Measurements from ENCODE around the gene ARMC8.

The ARMC8 gene

GRCh38 chr3:138263104-138263503, 76.0 kb downstream of the ARMC8 start:
- Histone ChIP-seq H3K9me3 (ENCODE audit: low read length) (no peaks in the 10 kb centered on the region), H3K9me2 (ENCODE audit: low read depth, low read length) (no peaks in the 10 kb centered on the region), H3K4me3 (ENCODE audit: low read depth, low read length, poor library complexity, severe bottlenecking) (no peak overlapping the region), H3K4me2 (ENCODE audit: low read length) (no peak overlapping the region), H2AFZ (ENCODE audit: low read length) (no peak overlapping the region), H3K36me3 (ENCODE audit: insufficient read depth, low read length) (peaks cover 20% of the 10 kb centered on the region; the same call in 1 of the 2 replicates), H3K27ac (ENCODE audit: low read depth, low read length, poor library complexity, severe bottlenecking) (no peak overlapping the region), H3K4me1 (ENCODE audit: insufficient read depth, low read length, severe bottlenecking) (no peaks in the 10 kb centered on the region), H3K27me3 (ENCODE audit: insufficient read depth, low read length) (no peaks in the 10 kb centered on the region), H3K79me2 (ENCODE audit: insufficient read depth, low read length) (no peaks in the 10 kb centered on the region), H3F3A (ENCODE audit: insufficient read depth, low read length) (no peaks in the 10 kb centered on the region), H4K20me1 (ENCODE audit: insufficient read depth, low read length) (no peaks in the 10 kb centered on the region), H3K9ac (ENCODE audit: low read length) (no peak overlapping the region)
- no peak for TF ChIP-seq EZH2 (IDR thresholded peaks at IDR 0.05; ENCODE audit: borderline replicate concordance, low read length)
- peak; percentile 28; the same call in 1 of the 2 replicates for TF ChIP-seq CTCF (IDR thresholded peaks at IDR 0.05; ENCODE audit: low read length)

GRCh38 chr3:138265745-138266144, 78.6 kb downstream of the ARMC8 start:
- Histone ChIP-seq H4K20me1 (ENCODE audit: insufficient read depth, low read length) (no peaks in the 10 kb centered on the region), H3K9me2 (ENCODE audit: low read depth, low read length) (no peaks in the 10 kb centered on the region), H3K4me1 (ENCODE audit: insufficient read depth, low read length, severe bottlenecking) (no peaks in the 10 kb centered on the region), H3F3A (ENCODE audit: insufficient read depth, low read length) (no peaks in the 10 kb centered on the region), H3K4me3 (ENCODE audit: low read depth, low read length, poor library complexity, severe bottlenecking) (no peak overlapping the region), H2AFZ (ENCODE audit: low read length) (no peak overlapping the region), H3K27ac (ENCODE audit: low read depth, low read length, poor library complexity, severe bottlenecking) (no peak overlapping the region), H3K27me3 (ENCODE audit: insufficient read depth, low read length) (no peaks in the 10 kb centered on the region), H3K79me2 (ENCODE audit: insufficient read depth, low read length) (no peaks in the 10 kb centered on the region), H3K4me2 (ENCODE audit: low read length) (no peak overlapping the region), H3K9ac (ENCODE audit: low read length) (no peak overlapping the region), H3K9me3 (ENCODE audit: low read length) (no peaks in the 10 kb centered on the region), H3K36me3 (ENCODE audit: insufficient read depth, low read length) (peaks cover 30% of the 10 kb centered on the region; the same call in 1 of the 2 replicates)
- TF ChIP-seq CTCF (IDR thresholded peaks at IDR 0.05; ENCODE audit: low read length) (no peak), EZH2 (IDR thresholded peaks at IDR 0.05; ENCODE audit: borderline replicate concordance, low read length) (no peak)

GRCh38 chr3:138267083-138267482, 80.0 kb downstream of the ARMC8 start:
- H3K79me2 ChIP-seq (ENCODE audit: insufficient read depth, low read length): no peaks in the 10 kb centered on the region
- no peak for TF ChIP-seq EZH2 (IDR thresholded peaks at IDR 0.05; ENCODE audit: borderline replicate concordance, low read length)
- TF ChIP-seq CTCF (IDR thresholded peaks at IDR 0.05; ENCODE audit: low read length): no peak
- no peak overlapping the region for H3K4me2 ChIP-seq (ENCODE audit: low read length)
- H3K4me1 ChIP-seq (ENCODE audit: insufficient read depth, low read length, severe bottlenecking): no peaks in the 10 kb centered on the region
- H3F3A ChIP-seq (ENCODE audit: insufficient read depth, low read length): no peaks in the 10 kb centered on the region
- no peak overlapping the region for H3K9ac ChIP-seq (ENCODE audit: low read length)
- no peaks in the 10 kb centered on the region for H3K9me2 ChIP-seq (ENCODE audit: low read depth, low read length)
- no peak overlapping the region for H2AFZ ChIP-seq (ENCODE audit: low read length)
- H3K9me3 ChIP-seq (ENCODE audit: low read length): no peaks in the 10 kb centered on the region
- H3K27me3 ChIP-seq (ENCODE audit: insufficient read depth, low read length): no peaks in the 10 kb centered on the region
- H3K27ac ChIP-seq (ENCODE audit: low read depth, low read length, poor library complexity, severe bottlenecking): no peak overlapping the region
- no peak overlapping the region for H3K4me3 ChIP-seq (ENCODE audit: low read depth, low read length, poor library complexity, severe bottlenecking)
- H3K36me3 ChIP-seq (ENCODE audit: insufficient read depth, low read length): peaks cover 43% of the 10 kb centered on the region
- no peaks in the 10 kb centered on the region for H4K20me1 ChIP-seq (ENCODE audit: insufficient read depth, low read length)

Data from OCI-LY1 (cell line).